ENCODE results near the gene PAPLN. TPM values are rescaled to one million over a fixed set of nuclear protein-coding genes. Genes with fewer than 3 reads are reported as not detected.

Gene PAPLN
- total and polyA plus RNA-seq, 9 of the 15 experiments (the other 6 are each of a cell fraction or from before 2014, with no cell fraction given), result 0.43 to 3.5 (median 1.7) TPM

DNA sequence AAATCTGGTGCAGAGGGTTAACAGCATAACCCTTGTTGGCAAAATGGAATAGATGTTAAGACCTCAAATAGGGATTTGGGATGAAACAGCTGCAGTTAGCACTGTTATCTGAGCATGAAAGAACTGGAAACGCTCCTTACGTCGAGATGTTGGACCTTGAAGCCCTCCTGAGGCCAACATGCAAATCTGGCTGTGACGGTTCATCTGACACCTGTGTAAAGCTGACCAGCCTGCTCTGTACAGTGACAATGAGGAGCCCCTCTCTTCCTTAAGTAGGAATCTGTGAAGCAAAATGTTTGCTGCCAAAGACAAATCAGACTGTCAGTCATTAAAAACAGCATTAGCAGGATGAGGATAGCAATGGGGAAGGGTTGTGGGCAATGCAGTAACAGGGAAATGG, 36.5 kb downstream of the PAPLN start:
- intact Hi-C loops (cut with micrococcal nuclease) (no loop called here), in situ Hi-C loops (cut with MboI) (no loop called here)
- CTCF ChIA-PET (ENCODE audit: low intra/inter-chr PET ratio), result no interaction called here
- no TSS peak for BruUV-seq (replicated peaks)
- Histone ChIP-seq H3K9me1 (ENCODE audit: control insufficient read depth, insufficient read depth, low read length) (no peaks in the 10 kb centered on the region), H3K36me3 (ENCODE audit: control insufficient read depth, insufficient read depth, low read length) (peaks cover 27% of the 10 kb centered on the region; the same call in 2 of the 3 replicates), H3K4me3 (no peak overlapping the region), H3K27ac (ENCODE audit: extremely low read depth, low read depth, low read length) (no peak overlapping the region), H3K9ac (ENCODE audit: insufficient read depth in 1 of 2, low read depth in 2 of 2, low read length in 2 of 2) (no peak overlapping the region), H4K20me1 (replicated peaks; ENCODE audit: control insufficient read depth, insufficient read depth, low read length) (no peaks in the 10 kb centered on the region), H2AFZ (ENCODE audit: low read depth, low read length) (no peak overlapping the region), H3K4me2 (ENCODE audit: insufficient read depth, low read length) (no peak overlapping the region), H3K27me3 (ENCODE audit: control insufficient read depth in 2 of 2, insufficient read depth in 2 of 2, low read length in 2 of 2) (no peaks in the 10 kb centered on the region), H3K4me1 (replicated peaks in 1 of 2; ENCODE audit: control insufficient read depth in 2 of 2, insufficient read depth in 2 of 2, low read length in 2 of 2) (no peaks in the 10 kb centered on the region), H3K9me3 (replicated peaks; ENCODE audit: control insufficient read depth, insufficient read depth, low read depth, low read length) (no peaks in the 10 kb centered on the region), H3K79me2 (ENCODE audit: control insufficient read depth, insufficient read depth, low read length) (no peaks in the 10 kb centered on the region)
- ATAC-seq, result no peak
- POLR2A ChIA-PET, result interaction anchor here (1.1 to 1.7 kb wide), 2 partner anchors 11 to 251 kb away, joined by 3 to 4 read pairs; no protein-coding TSS in a partner anchor
- no peak for FAIRE-seq
- no peak for DNase-seq (ENCODE audit: extremely low read depth in 1 of 4, low spot score in 3 of 4)
- 87% methylated on average over 4 of the region's 4 CpGs for WGBS (ENCODE audit: insufficient coverage, low coverage, missing lambda C conversion rate)
- TF ChIP-seq CHD7 (IDR thresholded peaks at IDR 0.05; ENCODE audit: low read depth, low read length) (no peak), EZH2 (IDR thresholded peaks at IDR 0.05; ENCODE audit: borderline replicate concordance, low read depth, low read length) (no peak), RBM14 (IDR thresholded peaks at IDR 0.05; ENCODE audit: borderline replicate concordance, insufficient read depth, low read depth, low read length) (no peak), E2F5 (CRISPR knock-in tag; IDR thresholded peaks at IDR 0.05) (no peak), BMI1 (IDR thresholded peaks at IDR 0.05; ENCODE audit: low read length) (no peak), PRMT5 (CRISPR knock-in tag; IDR thresholded peaks at IDR 0.05) (no peak), MXI1 (IDR thresholded peaks at IDR 0.05; ENCODE audit: low read depth, low read length) (no peak), ZNF197 (CRISPR knock-in tag; IDR thresholded peaks at IDR 0.05; ENCODE audit: low read depth) (no peak)
- TF ChIP-seq, protein P1, sequence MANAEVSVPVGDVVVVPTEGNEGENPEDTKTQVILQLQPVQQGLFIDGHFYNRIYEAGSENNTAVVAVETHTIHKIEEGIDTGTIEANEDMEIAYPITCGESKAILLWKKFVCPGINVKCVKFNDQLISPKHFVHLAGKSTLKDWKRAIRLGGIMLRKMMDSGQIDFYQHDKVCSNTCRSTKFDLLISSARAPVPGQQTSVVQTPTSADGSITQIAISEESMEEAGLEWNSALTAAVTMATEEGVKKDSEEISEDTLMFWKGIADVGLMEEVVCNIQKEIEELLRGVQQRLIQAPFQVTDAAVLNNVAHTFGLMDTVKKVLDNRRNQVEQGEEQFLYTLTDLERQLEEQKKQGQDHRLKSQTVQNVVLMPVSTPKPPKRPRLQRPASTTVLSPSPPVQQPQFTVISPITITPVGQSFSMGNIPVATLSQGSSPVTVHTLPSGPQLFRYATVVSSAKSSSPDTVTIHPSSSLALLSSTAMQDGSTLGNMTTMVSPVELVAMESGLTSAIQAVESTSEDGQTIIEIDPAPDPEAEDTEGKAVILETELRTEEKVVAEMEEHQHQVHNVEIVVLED (CRISPR knock-in tag; IDR thresholded peaks at IDR 0.05), result no peak
